Measurements from ENCODE around the gene PLAGL2. TPM values are rescaled to one million over a fixed set of nuclear protein-coding genes. Genes with fewer than 3 reads are reported as not detected.

Gene PLAGL2
- total RNA-seq (1 to 10 TPM; 1.8 to 7.2 TPM), polyA plus RNA-seq (1 to 10 TPM; 1.3 to 1.5 TPM)

GRCh38 chr20:32207626-32208498, at the start of gene PLAGL2, which contains the start of gene POFUT1:
PLAGL2 (minus strand) TSS chr20:32207743; CDS start chr20:32202178, 5,565 bp downstream.
POFUT1 (plus strand) TSS chr20:32207880; CDS start chr20:32207942, 62 bp downstream.
- peaks cover 0 to 13% (median 3%) of the 10 kb centered on the region in 4 donors for H3K36me3 ChIP-seq (ENCODE audit: control insufficient read depth in 4 of 4, insufficient read depth in 3 of 4, low read depth in 1 of 4, low read length in 3 of 4)
- peak; percentile 70 for TF ChIP-seq MAX (IDR thresholded peaks at IDR 0.05)
- peak; percentile 16 for TF ChIP-seq FOXA2 (IDR thresholded peaks at IDR 0.05)
- peak; percentile 67 for TF ChIP-seq HNF4G (IDR thresholded peaks at IDR 0.05)
- peak; percentile 47 for TF ChIP-seq ZBTB33 (IDR thresholded peaks at IDR 0.05)
- peak; percentile 91 to 93 for TF ChIP-seq HNF4A (conservative IDR thresholded peaks at IDR 0.05)
- TF ChIP-seq SP1 (IDR thresholded peaks at IDR 0.05) = peak; percentile 53
- peak; percentile 63 for TF ChIP-seq YY1 (IDR thresholded peaks at IDR 0.05)
- no peak for TF ChIP-seq GABPA (IDR thresholded peaks at IDR 0.05 in 1 of 2, conservative IDR thresholded peaks at IDR 0.05 in 1 of 2)
- TF ChIP-seq EGR1 (IDR thresholded peaks at IDR 0.05; ENCODE audit: low read depth in 2 of 2) = no peak
- no peak for TF ChIP-seq FOXA1 (IDR thresholded peaks at IDR 0.05)
- TF ChIP-seq REST (IDR thresholded peaks at IDR 0.05) = peak; percentile 64
- no peak for TF ChIP-seq CTCF (IDR thresholded peaks at IDR 0.05; ENCODE audit: low read depth, low read length, missing input control)
- no peak for TF ChIP-seq NR2F2 (IDR thresholded peaks at IDR 0.05)
- TF ChIP-seq TAF1 (conservative IDR thresholded peaks at IDR 0.05) = no peak
- no peak for TF ChIP-seq ATF3 (IDR thresholded peaks at IDR 0.05)
- TF ChIP-seq JUND (IDR thresholded peaks at IDR 0.05) = peak in 1 of 2 donors; percentile 49
- peak; percentile 90 to 93 for TF ChIP-seq RXRA (IDR thresholded peaks at IDR 0.05)
- TF ChIP-seq RAD21 (IDR thresholded peaks at IDR 0.05) = peak; percentile 25 to 29
- peak within 1 kb of the TSS; percentile 85 to 98 (median 94) for H3K4me3 ChIP-seq (ENCODE audit: low read depth in 1 of 3, low read length in 3 of 3)
- H3K27me3 ChIP-seq (ENCODE audit: control insufficient read depth in 4 of 4, insufficient read depth in 4 of 4, low read length in 3 of 4) = no peaks in the 10 kb centered on the region
- peak; percentile 92 for DNase-seq (ENCODE audit: low spot score)
- peaks cover 6 to 76% (median 62%) of the 10 kb centered on the region in 4 donors for H3K4me1 ChIP-seq (ENCODE audit: control insufficient read depth in 4 of 4, insufficient read depth in 4 of 4, low read length in 3 of 4)
- H3K27ac ChIP-seq (ENCODE audit: low read depth in 1 of 2, low read length in 2 of 2) = peak within 1 kb of the TSS; percentile 85 to 96
- H3K9ac ChIP-seq (ENCODE audit: low read depth in 1 of 2, low read length in 2 of 2) = peak within 1 kb of the TSS; percentile 90 to 91
- H3K9me3 ChIP-seq (ENCODE audit: control insufficient read depth in 4 of 4, low read length in 3 of 4) = no peaks in the 10 kb centered on the region
- WGBS = 1% methylated on average over 74 of the region's 74 CpGs
